Right renal pelvis (tissue), 4 donors: Measurements from ENCODE around the gene SLC25A45. TPM values are rescaled to one million over a fixed set of nuclear protein-coding genes. Genes with fewer than 3 reads are reported as not detected.

Source experiments
- DNase-seq, 4 donors: peaks; one replicate each; pipeline ENCODE4 v3.0.0-alpha.2; 2013; ENCODE audit warnings: low read depth in 4 of 4, low spot score in 3 of 4, missing footprints in 1 of 4
- polyA plus RNA-seq, 4 donors: library from polyadenylated mRNA; unstranded; fragments of 120-200 nt; gene quantifications; one replicate each; pipeline ENCODE4 v1.2.1, GENCODE V29; 2013; ENCODE audit not compliant: insufficient read length in 4 of 4

SLC25A45 gene, protein sequence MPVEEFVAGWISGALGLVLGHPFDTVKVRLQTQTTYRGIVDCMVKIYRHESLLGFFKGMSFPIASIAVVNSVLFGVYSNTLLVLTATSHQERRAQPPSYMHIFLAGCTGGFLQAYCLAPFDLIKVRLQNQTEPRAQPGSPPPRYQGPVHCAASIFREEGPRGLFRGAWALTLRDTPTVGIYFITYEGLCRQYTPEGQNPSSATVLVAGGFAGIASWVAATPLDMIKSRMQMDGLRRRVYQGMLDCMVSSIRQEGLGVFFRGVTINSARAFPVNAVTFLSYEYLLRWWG
- 1 to 10 TPM; 5.4 to 7.2 (median 6.0) TPM for polyA plus RNA-seq

DNA sequence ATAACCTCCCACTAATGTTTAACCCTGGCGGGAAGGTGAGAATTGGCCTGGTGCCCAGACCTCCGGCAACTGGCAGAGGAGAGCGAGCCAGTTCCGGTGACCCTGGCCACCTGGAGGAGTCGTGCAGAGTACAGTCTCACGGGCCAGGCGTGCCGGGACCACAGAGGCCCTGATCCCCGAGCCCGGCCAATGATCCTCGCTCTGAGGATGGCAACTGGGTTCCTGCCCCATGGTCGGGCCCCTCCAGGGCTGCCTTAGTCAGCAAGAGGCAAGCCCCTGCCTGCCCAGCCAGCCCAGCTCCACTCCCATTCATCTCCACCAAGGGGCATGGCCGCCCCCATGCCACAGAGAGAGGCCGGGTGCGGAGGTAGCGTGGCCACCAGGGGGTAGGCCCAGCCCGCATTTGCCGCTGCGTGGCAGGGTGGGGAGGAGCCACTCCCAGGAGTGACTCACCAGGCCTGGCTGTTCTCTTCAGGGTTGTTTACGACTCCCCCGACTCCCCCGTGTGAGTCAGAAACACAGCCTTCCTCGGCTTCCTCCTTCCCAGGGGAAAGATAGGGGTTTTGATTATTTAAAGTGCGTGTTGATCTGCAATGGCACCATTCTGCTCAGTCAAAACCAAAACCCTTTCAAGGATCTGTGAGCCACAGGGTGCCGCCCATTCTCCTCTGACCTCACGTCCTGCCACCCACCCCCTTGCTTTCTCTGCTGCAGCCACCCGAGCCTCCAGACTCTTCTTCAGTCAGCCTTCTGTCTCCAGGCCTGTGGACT lies at the start of gene SLC25A45:
SLC25A45 (minus strand) TSS at position 614 of the 771 bp plus-strand sequence. CDS start 695 bp downstream, outside the sequence.
- peak in 3 of 4 donors; percentile 65 to 80 (median 68) for DNase-seq

DNA sequence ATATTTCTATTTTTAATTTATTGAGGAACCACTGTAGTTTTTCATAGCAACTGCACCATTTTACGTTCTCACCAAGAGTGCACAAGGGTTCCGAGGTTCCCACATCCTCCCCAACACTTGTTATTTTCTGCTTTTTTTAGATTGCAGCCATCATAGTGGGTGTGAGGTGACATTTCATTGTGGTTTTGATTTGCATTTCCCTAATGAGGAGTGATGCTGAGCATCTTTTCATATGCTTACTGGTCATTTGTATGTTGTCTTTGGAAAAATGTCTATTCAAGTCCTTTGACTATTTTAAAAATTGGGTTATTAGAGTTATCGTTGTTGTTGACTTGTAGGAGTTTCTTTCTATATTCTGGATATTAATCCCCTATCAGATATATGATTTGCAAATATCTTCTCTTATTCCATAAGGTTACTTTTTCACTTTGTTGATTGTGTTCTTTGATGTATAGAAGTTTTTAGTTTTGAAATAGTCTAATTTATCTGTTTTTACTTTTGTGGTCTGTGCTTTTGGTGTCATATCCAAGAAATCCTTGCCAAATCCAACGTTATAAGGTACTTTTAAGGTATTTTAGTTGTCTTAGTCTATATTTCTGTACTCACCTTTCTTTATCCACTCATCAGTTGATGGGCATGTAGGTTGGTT lies 49.1 kb upstream of the SLC25A45 start:
- no peak for DNase-seq

DNA sequence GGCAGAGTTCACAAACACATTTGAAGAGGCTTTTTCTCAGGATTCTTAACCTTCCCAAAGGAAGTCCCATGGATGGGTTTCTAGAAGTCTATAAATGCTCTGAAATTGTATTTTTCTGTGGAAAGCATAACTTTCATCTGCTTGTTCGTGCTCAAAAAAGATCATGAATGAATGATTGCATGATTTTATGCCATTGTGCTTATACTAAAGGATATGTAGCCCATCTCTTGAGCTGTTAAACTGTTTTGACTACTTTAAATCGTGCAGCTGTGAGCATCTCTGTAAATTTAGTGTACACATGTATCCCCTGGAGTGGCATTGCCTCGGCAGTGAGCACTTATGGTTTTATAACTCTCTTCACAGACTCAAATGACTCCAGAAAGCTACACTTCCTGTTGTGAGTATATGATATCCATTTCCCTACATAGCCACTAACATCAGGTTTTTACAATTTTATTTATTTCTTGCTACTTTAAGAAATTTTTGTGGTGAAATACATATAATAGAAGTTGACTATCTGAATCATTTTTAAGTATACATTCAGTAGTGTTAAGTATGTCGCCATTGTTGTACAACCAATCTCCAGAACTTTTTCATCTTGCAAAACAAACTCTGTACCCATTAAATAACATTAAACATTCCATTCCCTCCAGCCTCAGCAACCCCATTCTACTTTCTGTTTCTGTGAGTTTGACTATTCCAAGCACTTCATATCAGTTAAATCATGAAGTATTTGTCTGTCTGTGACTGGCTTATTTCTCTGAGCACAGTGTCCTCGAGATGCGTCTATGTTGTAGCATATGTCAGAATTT lies 48.2 kb upstream of the SLC25A45 start:
- no peak for DNase-seq

DNA sequence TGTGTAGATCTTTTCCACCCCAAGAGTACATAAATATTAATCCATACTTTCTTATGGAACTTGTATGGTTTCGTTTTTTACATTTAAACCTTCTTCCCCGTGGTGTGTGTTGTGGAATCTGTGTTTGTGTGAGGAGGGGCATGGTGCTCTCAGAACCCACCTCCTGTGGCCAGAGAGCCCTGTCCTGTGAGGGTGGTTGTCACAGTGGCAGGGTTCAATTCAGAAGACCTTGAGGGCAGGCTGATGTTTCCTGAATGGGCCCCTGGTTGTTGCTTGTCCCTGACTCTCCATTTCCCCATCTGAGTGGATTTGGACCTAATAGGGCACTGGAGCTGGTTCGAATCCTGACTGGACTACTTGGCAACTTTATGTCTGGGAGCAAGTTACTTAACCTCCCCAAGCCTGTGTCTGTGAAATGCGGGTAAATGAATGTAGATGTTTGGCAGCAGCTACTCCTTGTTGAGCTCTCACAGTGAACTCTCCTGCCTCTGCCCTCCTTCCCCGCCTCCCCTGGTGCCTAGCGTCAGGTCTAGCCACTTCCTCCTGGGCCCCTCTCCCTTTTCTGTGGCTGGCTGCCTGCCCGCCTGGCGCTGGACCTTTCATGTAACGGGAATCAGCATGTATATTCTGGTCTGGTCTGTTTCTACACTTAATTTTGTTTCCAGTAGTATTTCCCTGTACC lies 47.4 kb upstream of the SLC25A45 start:
- DNase-seq, result no peak

DNA sequence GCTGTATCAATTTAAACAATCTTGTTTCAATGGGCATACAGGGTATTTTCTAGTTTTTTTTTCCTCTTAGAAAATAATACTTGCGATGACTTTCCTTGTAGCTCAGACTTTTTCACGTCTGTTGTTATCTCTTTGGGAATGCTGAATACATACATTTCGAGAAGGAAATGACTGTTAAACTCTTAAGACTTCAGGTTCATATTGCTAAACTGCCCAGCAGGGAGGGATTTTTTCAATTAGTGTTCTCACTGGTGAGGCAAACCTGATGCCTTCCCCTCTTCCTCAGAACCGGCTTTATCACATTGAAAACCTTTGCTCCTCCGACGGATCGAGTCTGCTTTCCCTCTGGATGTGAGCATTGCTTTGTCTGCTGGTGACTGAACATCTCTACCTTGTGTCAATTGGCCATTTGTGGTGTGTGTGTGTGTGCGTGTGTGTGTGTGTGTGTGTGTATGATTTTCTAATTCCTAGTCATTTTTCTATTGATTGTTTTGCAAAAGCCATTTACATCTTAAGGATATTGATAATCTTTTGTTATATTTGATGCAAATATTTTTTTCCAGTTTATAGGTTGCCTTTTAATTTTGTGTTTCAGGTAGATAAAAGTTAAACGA lies 46.7 kb upstream of the SLC25A45 start:
- DNase-seq, result no peak

DNA sequence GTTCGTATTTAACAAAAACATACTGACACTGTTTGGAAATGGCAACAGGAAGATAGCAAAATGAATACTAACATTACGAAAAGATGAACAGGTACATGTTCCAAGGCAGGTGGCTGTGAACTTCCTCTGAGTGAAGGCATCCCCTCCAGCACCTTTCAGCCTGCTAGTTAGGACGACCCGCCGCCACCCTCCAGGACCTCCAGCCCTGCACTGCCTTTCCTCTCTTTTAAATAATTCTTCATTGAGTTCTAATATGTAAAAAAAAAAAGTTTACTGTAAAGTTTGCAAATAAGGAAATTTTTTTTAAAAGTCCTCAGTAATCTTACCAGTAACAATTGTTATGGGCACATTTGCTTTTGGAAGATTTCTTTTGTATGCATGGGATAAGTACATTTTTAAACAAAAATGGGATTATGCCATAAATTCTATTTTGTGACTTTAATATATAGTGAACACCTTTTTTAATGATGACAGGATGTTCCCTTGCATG lies 46.2 kb upstream of the SLC25A45 start:
- no peak for DNase-seq

DNA sequence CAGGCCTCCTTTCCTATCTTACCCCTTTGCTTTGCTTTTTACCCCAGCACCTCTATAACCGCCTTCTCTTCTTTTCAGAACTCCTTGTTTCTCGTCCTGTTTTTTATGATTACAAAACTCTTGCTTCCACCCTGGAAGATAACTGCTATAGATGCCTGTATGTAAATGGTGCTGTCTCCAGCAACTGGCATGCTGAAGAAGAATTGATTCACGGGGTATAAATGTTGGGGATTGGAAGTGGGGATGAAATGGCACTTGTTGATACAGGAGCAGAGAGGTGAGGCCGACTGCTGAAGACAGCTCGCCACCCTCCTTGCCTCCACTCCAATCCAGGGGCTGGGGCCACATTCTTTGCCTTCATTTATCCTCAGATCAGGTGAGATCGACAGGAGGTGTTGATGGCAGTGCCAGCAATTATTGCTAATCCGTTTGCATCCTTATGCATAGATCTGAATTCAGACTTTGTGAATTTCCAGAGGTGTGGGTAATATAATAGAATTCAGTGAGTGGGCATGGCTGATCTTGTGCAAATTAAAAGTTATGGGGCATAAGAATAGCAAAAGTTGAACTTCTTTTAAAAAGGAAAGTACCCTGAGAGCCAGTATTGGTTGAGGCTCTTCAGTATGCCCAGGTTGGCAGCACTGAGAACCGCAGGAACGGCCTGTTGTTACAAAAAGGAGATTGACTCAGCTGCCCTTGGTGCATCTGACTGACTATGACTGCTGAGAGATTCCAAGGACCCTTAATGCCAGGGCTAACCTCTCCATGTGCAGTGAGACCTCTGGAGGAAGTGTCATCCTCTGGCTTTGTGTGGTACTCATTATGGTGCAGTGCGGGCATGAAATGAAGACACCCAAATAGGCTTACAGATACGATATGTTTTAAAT lies 45.5 kb upstream of the SLC25A45 start:
- no peak for DNase-seq

DNA sequence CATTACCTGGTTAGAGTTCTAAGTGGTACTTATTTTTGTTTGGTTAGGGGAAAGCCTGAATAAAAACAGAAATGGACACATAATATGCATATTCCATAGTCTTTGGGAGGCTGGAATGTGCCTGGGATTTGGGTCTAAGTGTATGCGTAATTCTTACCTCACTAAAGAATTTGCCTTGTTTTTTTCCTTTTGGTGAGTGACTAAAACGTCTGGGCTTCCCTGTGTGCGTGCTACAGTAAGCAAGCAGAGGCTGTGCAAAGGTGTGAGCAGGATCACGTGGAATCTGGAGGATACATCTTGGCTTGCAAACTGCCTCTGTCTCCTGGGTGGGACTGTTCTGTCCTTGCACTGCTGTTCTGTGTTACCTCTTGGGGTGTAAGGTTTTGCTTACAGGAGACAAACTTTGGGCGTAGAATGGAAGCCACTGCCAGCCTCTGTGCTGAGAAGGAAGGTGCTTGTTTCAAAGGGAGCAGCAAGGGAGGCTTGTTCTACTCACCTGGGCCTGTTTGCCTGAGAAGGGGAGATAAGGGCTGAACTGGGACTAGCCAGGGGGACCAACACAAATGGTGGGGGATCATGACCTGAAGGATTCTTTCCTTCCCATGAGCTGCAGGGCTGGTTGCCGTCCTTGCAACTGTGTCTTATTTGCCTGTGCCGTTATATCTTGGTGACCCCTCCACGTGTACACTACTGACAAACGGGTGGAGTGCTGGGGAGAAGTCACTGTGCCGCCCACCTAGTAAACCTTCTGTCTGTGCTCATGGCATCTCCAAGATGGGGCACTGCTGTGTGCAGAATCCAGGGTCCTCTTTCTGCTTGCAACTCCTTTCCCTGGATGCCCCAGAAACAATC lies 44.6 kb upstream of the SLC25A45 start:
- no peak for DNase-seq

DNA sequence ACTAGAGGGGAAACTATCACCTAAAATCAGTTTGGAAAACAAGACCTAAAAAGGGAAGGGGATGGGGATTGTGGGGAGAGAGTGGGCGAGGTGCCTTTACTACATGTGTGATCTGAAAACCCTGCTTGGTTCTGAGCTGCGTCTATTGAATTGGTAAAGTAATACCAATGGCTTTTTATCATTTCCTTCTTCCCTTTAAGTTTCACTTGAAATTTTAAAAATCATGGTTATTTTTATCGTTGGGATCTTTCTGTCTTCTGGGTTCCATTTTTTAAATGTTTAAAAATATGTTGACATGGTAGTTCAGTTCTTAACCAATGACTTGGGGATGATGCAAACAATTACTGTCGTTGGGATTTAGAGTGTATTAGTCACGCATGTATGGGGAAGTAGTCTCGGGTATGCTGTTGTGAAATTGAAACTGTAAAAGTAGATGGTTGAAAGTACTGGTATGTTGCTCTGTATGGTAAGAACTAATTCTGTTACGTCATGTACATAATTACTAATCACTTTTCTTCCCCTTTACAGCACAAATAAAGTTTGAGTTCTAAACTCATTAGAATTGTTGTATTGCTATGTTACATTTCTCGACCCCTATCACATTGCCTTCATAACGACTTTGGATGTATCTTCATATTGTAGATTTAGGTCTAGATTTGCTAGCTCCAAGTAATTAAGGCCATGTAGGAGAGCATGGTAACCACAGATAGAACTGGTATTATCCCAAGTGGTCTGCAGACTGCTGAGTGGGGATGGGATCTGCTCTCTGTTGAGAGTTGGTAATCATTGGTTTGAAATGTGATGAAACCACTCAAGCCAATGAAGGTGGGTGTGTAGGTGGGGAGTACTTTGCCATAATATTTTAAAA lies 43.8 kb upstream of the SLC25A45 start:
- DNase-seq, result no peak

DNA sequence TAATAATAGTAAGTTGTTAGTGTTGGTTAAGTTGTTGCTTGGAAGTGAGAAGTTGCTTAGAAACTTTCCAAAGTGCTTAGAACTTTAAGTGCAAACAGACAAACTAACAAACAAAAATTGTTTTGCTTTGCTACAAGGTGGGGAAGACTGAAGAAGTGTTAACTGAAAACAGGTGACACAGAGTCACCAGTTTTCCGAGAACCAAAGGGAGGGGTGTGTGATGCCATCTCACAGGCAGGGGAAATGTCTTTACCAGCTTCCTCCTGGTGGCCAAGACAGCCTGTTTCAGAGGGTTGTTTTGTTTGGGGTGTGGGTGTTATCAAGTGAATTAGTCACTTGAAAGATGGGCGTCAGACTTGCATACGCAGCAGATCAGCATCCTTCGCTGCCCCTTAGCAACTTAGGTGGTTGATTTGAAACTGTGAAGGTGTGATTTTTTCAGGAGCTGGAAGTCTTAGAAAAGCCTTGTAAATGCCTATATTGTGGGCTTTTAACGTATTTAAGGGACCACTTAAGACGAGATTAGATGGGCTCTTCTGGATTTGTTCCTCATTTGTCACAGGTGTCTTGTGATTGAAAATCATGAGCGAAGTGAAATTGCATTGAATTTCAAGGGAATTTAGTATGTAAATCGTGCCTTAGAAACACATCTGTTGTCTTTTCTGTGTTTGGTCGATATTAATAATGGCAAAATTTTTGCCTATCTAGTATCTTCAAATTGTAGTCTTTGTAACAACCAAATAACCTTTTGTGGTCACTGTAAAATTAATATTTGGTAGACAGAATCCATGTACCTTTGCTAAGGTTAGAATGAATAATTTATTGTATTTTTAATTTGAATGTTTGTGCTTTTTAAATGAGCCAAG lies 42.9 kb upstream of the SLC25A45 start:
- no peak for DNase-seq

DNA sequence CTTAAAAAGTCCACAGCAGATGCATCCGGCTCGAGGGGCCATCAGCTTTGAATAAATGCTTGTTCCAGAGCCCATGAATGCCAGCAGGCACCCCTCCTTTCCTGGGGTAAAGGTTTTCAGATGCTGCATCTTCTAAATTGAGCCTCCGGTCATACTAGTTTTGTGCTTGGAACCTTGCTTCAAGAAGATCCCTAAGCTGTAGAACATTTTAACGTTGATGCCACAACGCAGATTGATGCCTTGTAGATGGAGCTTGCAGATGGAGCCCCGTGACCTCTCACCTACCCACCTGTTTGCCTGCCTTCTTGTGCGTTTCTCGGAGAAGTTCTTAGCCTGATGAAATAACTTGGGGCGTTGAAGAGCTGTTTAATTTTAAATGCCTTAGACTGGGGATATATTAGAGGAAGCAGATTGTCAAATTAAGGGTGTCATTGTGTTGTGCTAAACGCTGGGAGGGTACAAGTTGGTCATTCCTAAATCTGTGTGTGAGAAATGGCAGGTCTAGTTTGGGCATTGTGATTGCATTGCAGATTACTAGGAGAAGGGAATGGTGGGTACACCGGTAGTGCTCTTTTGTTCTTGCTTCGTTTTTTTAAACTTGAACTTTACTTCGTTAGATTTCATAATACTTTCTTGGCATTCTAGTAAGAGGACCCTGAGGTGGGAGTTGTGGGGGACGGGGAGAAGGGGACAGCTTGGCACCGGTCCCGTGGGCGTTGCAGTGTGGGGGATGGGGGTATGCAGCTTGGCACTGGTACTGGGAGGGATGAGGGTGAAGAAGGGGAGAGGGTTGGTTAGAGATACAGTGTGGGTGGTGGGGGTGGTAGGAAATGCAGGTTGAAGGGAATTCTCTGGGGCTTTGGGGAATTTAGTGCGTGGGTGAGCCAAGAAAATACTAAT lies 42.0 kb upstream of the SLC25A45 start:
- DNase-seq, result no peak

DNA sequence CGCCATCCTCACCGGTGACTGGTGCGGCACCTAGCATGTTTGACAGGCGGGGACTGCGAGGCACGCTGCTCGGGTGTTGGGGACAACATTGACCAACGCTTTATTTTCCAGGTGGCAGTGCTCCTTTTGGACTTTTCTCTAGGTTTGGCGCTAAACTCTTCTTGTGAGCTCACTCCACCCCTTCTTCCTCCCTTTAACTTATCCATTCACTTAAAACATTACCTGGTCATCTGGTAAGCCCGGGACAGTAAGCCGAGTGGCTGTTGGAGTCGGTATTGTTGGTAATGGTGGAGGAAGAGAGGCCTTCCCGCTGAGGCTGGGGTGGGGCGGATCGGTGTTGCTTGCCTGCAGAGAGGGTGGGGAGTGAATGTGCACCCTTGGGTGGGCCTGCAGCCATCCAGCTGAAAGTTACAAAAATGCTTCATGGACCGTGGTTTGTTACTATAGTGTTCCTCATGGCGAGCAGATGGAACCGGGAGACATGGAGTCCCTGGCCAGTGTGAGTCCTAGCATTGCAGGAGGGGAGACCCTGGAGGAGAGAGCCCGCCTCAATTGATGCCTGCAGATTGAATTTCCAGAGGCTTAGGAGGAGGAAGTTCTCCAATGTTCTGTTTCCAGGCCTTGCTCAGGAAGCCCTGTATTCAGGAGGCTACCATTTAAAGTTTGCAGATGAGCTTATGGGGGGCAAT lies 41.2 kb upstream of the SLC25A45 start:
- DNase-seq, result no peak

DNA sequence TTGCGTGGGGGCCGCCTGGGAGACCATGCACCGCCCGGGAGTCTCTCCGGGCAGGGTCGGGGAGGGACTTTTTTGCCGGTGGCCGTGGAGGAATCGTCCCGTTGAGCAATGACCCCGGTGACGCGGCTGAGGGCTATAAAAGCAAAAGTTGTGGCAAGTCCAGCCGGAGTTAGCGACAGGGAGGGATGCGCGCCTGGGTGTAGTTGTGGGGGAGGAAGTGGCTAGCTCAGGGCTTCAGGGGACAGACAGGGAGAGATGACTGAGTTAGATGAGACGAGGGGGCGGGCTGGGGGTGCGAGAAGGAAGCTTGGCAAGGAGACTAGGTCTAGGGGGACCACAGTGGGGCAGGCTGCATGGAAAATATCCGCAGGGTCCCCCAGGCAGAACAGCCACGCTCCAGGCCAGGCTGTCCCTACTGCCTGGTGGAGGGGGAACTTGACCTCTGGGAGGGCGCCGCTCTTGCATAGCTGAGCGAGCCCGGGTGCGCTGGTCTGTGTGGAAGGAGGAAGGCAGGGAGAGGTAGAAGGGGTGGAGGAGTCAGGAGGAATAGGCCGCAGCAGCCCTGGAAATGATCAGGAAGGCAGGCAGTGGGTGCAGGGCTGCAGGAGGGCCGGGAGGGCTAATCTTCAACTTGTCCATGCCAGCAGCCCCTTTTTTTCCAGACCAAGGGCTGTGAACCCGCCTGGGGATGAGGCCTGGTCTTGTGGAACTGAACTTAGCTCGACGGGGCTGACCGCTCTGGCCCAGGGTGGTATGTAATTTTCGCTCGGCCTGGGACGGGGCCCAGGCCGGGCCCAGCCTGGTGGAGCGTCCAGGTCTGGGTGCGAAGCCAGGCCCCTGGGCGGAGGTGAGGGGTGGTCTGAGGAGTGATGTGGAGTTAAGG lies 40.4 kb upstream of the SLC25A45 start, which contains the start of gene NEAT1:
NEAT1 (plus strand) TSS at position 166 of the 883 bp plus-strand sequence.
- peak; percentile 88 to 89 (median 88) for DNase-seq
